Measurements from ENCODE around the gene OR2D2.
"Not testable (repeated sequence)": the region's sequence is repeated elsewhere in the genome, so short reads cannot be mapped to it uniquely, and the experiment has no call there.

OR2D2 gene

GRCh38 chr11:6892400-6892799, at the start of gene OR2D2:
Gene OR2D2 (minus strand): TSS chr11:6892500. CDS start chr11:6892500, 0 bp downstream.
- DNase-seq (ENCODE audit: low read depth): no peak

- DNase-seq (ENCODE audit: low read depth): no peak
Observed at GRCh38 chr11:6941970-6942369, 49.7 kb upstream of the OR2D2 start.

GRCh38 chr11:6932145-6932544, 39.8 kb upstream of the OR2D2 start:
- no peak for DNase-seq (ENCODE audit: low read depth)

- DNase-seq (ENCODE audit: low read depth): peak; percentile 56
Observed at GRCh38 chr11:6931146-6931713, 38.9 kb upstream of the OR2D2 start.

GRCh38 chr11:6928916-6929315, 36.6 kb upstream of the OR2D2 start:
- DNase-seq (ENCODE audit: low read depth): no peak

- no peak for DNase-seq (ENCODE audit: low read depth)
Observed at GRCh38 chr11:6927030-6927617, 34.8 kb upstream of the OR2D2 start.

- DNase-seq (ENCODE audit: low read depth): peak; percentile 84
Observed at GRCh38 chr11:6926208-6927029, 34.1 kb upstream of the OR2D2 start, which contains the start of gene ZNF215. Gene ZNF215 (plus strand): TSS chr11:6926426. CDS start chr11:6932273, 5,847 bp downstream.

GRCh38 chr11:6925636-6926207, 33.4 kb upstream of the OR2D2 start:
- DNase-seq (ENCODE audit: low read depth): no peak

- DNase-seq (ENCODE audit: low read depth): no peak
Observed at GRCh38 chr11:6925007-6925577, 32.8 kb upstream of the OR2D2 start.

GRCh38 chr11:6920702-6921101, 28.4 kb upstream of the OR2D2 start, which contains the start of gene OR2D3:
Gene OR2D3 (plus strand): TSS chr11:6921002. CDS start chr11:6921002, 0 bp downstream.
- no peak for DNase-seq (ENCODE audit: low read depth)

- DNase-seq (ENCODE audit: low read depth): no peak
Observed at GRCh38 chr11:6919698-6920097, 27.4 kb upstream of the OR2D2 start.

- DNase-seq (ENCODE audit: low read depth): peak; percentile 34
Observed at GRCh38 chr11:6911948-6912347, 19.6 kb upstream of the OR2D2 start.

GRCh38 chr11:6911378-6911777, 19.1 kb upstream of the OR2D2 start:
- DNase-seq (ENCODE audit: low read depth): no peak

- not testable (repeated sequence) for DNase-seq (ENCODE audit: low read depth)
Observed at GRCh38 chr11:6904804-6905203, 12.5 kb upstream of the OR2D2 start.

GRCh38 chr11:6900327-6900999, 8.2 kb upstream of the OR2D2 start:
- no peak for DNase-seq (ENCODE audit: low read depth)

- no peak for DNase-seq (ENCODE audit: low read depth)
Observed at GRCh38 chr11:6898911-6899310, 6.6 kb upstream of the OR2D2 start.

GRCh38 chr11:6895010-6895409, 2.7 kb upstream of the OR2D2 start:
- no peak for DNase-seq (ENCODE audit: low read depth)

- no peak for DNase-seq (ENCODE audit: low read depth)
Observed at GRCh38 chr11:6894097-6894496, 1.8 kb upstream of the OR2D2 start.

GRCh38 chr11:6889835-6890234, 2.5 kb downstream of the OR2D2 start:
- no peak for DNase-seq (ENCODE audit: low read depth)

- DNase-seq (ENCODE audit: low read depth): no peak
Observed at GRCh38 chr11:6888830-6889229, 3.5 kb downstream of the OR2D2 start.

GRCh38 chr11:6887711-6888110, 4.6 kb downstream of the OR2D2 start:
- not testable (repeated sequence) for DNase-seq (ENCODE audit: low read depth)

GRCh38 chr11:6882751-6883150, 9.5 kb downstream of the OR2D2 start:
- DNase-seq (ENCODE audit: low read depth): no peak
